ENCODE measurements around the gene C20orf204. TPM values are rescaled to one million over a fixed set of nuclear protein-coding genes. Genes with fewer than 3 reads are reported as not detected.
A peak's percentile ranks its signal among the peaks of the same experiment; 100 is the strongest.

Gene C20orf204
- total and polyA plus RNA-seq, 2 donors (not counting 3 experiments of a cell fraction or from before 2014, with no cell fraction given), result 2.8 to 5.8 TPM

- H3K4me3 ChIP-seq (replicated peaks in 1 of 3; ENCODE audit: insufficient read depth in 1 of 3, low read depth in 1 of 3, low read length in 3 of 3), result no peak overlapping the region
- peak overlapping the region; percentile 28 for H3K27ac ChIP-seq (ENCODE audit: insufficient read depth, low read depth, low read length)
- H3K4me2 ChIP-seq (ENCODE audit: insufficient read depth, low read length), result no peak overlapping the region
- no peaks in the 10 kb centered on the region for H3K9me1 ChIP-seq (replicated peaks; ENCODE audit: control insufficient read depth, extremely low read depth, insufficient read depth, low read length)
- DNase-seq (ENCODE audit: low read depth, low spot score) (no peak), FAIRE-seq (no peak)
- no peak overlapping the region for H2AFZ ChIP-seq (ENCODE audit: low read depth, low read length)
- ChIA-PET POLR2A (interaction anchor here (0.6 to 2.2 kb wide), 3 partner anchors 9 to 404 kb away, joined by 3 to 8 read pairs (median 4); no protein-coding TSS in a partner anchor), CTCF (interaction anchor here (0.7 to 15.2 kb wide), 4 partner anchors 12 to 70 kb away, joined by 3 to 412 read pairs (median 3); partner anchors contain the start of gene C20orf204)
- no peaks in the 10 kb centered on the region for H3K27me3 ChIP-seq (ENCODE audit: control insufficient read depth in 2 of 2, insufficient read depth in 2 of 2, low read length in 2 of 2)
- BruUV-seq (replicated peaks), result no TSS peak
- TF ChIP-seq POLR2A (IDR thresholded peaks at IDR 0.05; ENCODE audit: low read depth, low read length) (no peak), MAX (IDR thresholded peaks at IDR 0.05; ENCODE audit: insufficient read depth, insufficient read length) (no peak), CTCF (IDR thresholded peaks at IDR 0.05; ENCODE audit: extremely low read depth in 1 of 2, insufficient read depth in 1 of 2, low read depth in 1 of 2, low read length in 2 of 2) (no peak), MYC (IDR thresholded peaks at IDR 0.05; ENCODE audit: low read depth, low read length) (no peak), FOS (IDR thresholded peaks at IDR 0.05; ENCODE audit: borderline replicate concordance, insufficient read depth, low read length) (no peak), POLR2AphosphoS5 (IDR thresholded peaks at IDR 0.05; ENCODE audit: insufficient read depth, low read depth, low read length) (no peak), JUN (IDR thresholded peaks at IDR 0.05; ENCODE audit: borderline replicate concordance, insufficient read depth, insufficient read length, low read depth) (no peak)
- H3K9ac ChIP-seq (replicated peaks; ENCODE audit: extremely low read depth, insufficient read depth, low read length), result no peak overlapping the region
- intact Hi-C loops (cut with micrococcal nuclease) (loop anchor here (10.0 kb wide), 1 partner anchor 156 kb away; the partner anchor contains the start of gene DNAJC5), dilution Hi-C loops (cut with MboI; ENCODE audit: extremely low pct_ligation_motif_present, low sequenced_read_pairs) (no loop called here)
- H3K9me3 ChIP-seq (replicated peaks; ENCODE audit: control insufficient read depth, insufficient read depth, low read length), result no peaks in the 10 kb centered on the region
- peaks cover 20% of the 10 kb centered on the region for H3K79me2 ChIP-seq (ENCODE audit: control insufficient read depth, insufficient read depth, low read length)
- H4K20me1 ChIP-seq (replicated peaks; ENCODE audit: control insufficient read depth, extremely low read depth, insufficient read depth, low read length), result peaks cover 3% of the 10 kb centered on the region
- peaks cover 75% of the 10 kb centered on the region for H3K4me1 ChIP-seq (ENCODE audit: control insufficient read depth, extremely low read depth, insufficient read depth, low read length)
- H3K36me3 ChIP-seq (ENCODE audit: control insufficient read depth in 2 of 2, extremely low read depth in 1 of 2, insufficient read depth in 2 of 2, low read length in 2 of 2), result peaks cover 9 to 13% of the 10 kb centered on the region in 2 experiments
These were observed 14.5 kb downstream of the C20orf204 start for GRCh38 chr20:64050261-64051032.

Measured in endothelial cell of umbilical vein (primary cell).